Thoracic aorta (tissue), 2 donors: ENCODE data around the gene MIER2. TPM values are rescaled to one million over a fixed set of nuclear protein-coding genes. Genes with fewer than 3 reads are reported as not detected.

ENCODE experiments used
- ATAC-seq: fragments of 150-250 bp; one replicate; pipeline ENCODE4 v1.8.0; 2017; ENCODE audit warnings: low read depth; ENCODE audit not compliant: insufficient number of reproducible peaks, low FRiP score
- DNase-seq: peaks from one replicate; pipeline ENCODE4 v3.0.0-alpha.2; 2020; ENCODE audit warnings: low spot score
- H3K27ac ChIP-seq, 2 donors: fragments of 200-600 bp; sonication (generic); 1 replicate in 1 of 2; 2 replicates in 1 of 2; pipeline ENCODE4 v1.5.1; 2016; ENCODE audit warnings: mild to moderate bottlenecking in 2 of 2, moderate library complexity in 2 of 2
- H3K27me3 ChIP-seq: fragments of 200-600 bp; sonication (generic); replicated peaks from 2 replicates; pipeline ENCODE4 v1.6.0; 2016; ENCODE audit warnings: mild to moderate bottlenecking; ENCODE audit not compliant: insufficient read depth
- H3K36me3 ChIP-seq: fragments of 200-600 bp; sonication (generic); one replicate; pipeline ENCODE4 v1.5.1; 2016
- H3K4me1 ChIP-seq, 2 donors: fragments of 200-600 bp; sonication (generic); 1 replicate in 1 of 2; 2 replicates in 1 of 2; pipeline versions ENCODE4 v1.5.1 to v1.6.0; 2016; ENCODE audit warnings: low read depth in 2 of 2, mild to moderate bottlenecking in 1 of 2; ENCODE audit not compliant: control insufficient read depth in 1 of 2
- H3K4me3 ChIP-seq: fragments of 200-600 bp; sonication (generic); 2 replicates; pipeline ENCODE4 v1.5.1; 2016; ENCODE audit warnings: mild to moderate bottlenecking
- H3K9me3 ChIP-seq: fragments of 200-600 bp; sonication (generic); 2 replicates; pipeline ENCODE4 v1.5.1; 2016
- total RNA-seq, 2 donors: library from RNA; depleted of rRNA; stranded (reverse); fragments of >200 nt; gene quantifications; one replicate each; pipeline versions ENCODE4 v1.1.0 to v1.2.3, GENCODE V29; 2016
- TF ChIP-seq, protein P1 (sequence below): fragments of 200-600 bp; sonication (generic); IDR thresholded peaks from one replicate; pipeline ENCODE4 v1.5.1; 2019; ENCODE audit warnings: antibody characterized with exemption

Gene MIER2
- total RNA-seq, 2 donors from 2014 or later = 8.8 to 43.6 TPM

DNA sequence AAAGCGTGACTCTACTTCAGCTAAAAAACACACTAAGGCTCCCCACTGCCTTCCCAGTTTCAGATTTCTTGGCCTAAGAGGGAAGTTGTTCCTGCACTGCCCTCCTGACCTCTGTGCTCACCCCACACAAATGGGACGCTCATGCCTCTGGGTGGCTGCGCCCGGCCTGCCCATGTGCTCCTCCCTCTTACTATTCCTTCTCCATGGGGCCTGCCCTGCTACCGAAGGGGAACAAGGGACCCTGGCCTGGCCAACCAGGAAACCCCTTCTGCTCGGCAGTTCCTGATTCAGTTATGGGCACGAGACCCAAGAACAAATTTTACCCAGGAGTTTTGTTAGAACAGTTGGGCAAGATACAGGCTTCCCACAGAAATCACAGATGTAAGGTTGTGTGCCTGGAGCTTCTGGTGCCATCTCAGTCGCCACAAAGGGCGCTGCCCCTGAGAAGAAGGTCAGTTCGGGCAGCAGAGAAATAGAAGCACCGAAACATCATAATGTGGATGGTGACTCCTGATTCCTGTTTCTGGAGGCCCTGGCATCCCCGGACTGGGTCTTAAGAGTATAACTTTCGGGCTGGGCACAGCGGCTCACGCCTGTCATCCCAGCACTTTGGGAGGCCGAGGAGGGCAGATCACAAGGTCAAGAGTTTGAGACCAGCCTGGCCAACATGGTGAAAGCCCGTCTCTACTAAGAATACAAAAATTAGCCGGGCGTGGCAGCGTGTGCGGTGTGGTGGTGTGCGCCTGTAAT, 47.9 kb downstream of the MIER2 start:
- Histone ChIP-seq H3K36me3 (no peaks in the 10 kb centered on the region), H3K4me1 (peaks cover 0 to 16% of the 10 kb centered on the region in 2 donors), H3K27ac (no peak overlapping the region), H3K27me3 (peaks cover 28% of the 10 kb centered on the region), H3K9me3 (no peaks in the 10 kb centered on the region), H3K4me3 (no peak overlapping the region)
- DNase-seq (no peak), ATAC-seq (no peak)
- TF ChIP-seq, protein P1, sequence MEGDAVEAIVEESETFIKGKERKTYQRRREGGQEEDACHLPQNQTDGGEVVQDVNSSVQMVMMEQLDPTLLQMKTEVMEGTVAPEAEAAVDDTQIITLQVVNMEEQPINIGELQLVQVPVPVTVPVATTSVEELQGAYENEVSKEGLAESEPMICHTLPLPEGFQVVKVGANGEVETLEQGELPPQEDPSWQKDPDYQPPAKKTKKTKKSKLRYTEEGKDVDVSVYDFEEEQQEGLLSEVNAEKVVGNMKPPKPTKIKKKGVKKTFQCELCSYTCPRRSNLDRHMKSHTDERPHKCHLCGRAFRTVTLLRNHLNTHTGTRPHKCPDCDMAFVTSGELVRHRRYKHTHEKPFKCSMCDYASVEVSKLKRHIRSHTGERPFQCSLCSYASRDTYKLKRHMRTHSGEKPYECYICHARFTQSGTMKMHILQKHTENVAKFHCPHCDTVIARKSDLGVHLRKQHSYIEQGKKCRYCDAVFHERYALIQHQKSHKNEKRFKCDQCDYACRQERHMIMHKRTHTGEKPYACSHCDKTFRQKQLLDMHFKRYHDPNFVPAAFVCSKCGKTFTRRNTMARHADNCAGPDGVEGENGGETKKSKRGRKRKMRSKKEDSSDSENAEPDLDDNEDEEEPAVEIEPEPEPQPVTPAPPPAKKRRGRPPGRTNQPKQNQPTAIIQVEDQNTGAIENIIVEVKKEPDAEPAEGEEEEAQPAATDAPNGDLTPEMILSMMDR = no peak

DNA sequence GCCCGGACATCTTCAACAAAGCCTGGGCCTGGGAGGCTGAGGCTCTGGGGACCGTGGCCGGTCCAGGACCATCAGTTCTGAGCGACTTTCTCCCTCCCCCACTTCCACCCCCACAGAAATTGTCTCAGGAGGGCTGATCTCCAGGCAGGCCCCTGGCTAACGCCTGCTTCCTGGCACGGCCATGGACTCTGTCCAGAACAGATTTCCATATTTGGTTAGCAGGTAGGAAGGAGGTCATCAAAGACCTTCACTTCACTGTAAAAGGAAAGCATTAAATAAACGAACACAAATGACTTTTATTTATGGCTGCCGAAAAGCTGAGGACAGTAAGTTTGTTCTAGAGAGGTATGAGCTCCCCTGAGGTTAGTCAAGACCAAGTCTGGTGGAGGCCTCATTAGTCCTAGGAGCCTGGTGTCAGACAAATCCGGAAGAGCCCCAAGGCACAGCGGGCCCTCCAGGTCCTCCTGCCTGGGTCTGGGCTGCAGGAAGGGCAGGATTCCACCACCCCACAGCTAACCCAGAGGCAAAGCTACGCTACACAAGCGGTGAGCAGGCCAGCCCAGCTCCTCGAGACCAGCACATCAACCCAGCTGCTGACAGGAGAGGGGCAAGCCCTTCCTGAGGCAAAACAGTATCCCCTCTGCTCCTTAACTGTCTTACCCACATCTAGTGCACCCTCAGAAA, 48.8 kb downstream of the MIER2 start:
- no peaks in the 10 kb centered on the region for H3K9me3 ChIP-seq
- TF ChIP-seq, protein P1 = no peak
- H3K36me3 ChIP-seq = no peaks in the 10 kb centered on the region
- peaks cover 28% of the 10 kb centered on the region for H3K27me3 ChIP-seq
- ATAC-seq (no peak), DNase-seq (no peak)
- peaks cover 0 to 16% of the 10 kb centered on the region in 2 donors for H3K4me1 ChIP-seq
- H3K27ac ChIP-seq = no peak overlapping the region
- H3K4me3 ChIP-seq = no peak overlapping the region

DNA sequence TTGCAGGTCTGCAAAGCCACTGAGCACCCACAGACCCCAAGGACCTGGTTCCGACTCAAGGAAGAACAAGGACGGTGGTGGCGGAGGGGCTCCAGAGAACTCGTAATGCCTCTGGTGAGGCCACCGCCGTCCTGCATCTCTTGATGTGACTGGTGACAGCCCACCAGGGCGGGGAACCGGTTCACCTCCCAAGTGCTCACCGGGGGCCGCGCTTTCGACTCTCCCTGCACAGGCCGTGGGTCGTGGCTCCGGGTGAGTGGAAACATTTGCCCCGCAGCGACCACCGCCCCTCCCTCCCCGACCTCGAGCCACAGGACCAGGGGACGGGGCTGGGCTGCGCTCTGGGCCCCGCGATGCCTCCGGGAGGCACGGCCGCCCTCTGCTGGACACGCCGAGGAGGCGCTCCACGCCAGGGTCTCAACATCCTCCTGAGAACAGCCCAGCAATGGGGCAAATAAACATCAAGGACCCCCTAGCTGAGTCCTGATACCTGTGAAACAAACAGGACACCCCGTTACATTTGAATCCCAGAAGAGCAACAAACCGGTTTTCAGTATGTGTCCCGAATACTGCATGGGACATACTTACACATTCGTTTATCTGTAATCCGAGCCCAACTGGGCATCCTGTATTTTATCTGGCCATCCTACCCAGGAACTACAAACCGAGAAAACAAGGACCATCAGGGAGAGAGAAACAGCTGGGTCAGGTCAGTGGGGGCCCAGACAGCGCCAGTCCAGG, 49.5 kb downstream of the MIER2 start:
- ATAC-seq (no peak), DNase-seq (no peak)
- Histone ChIP-seq H3K27ac (no peak overlapping the region), H3K9me3 (no peaks in the 10 kb centered on the region), H3K4me3 (peak overlapping the region; percentile 35), H3K36me3 (no peaks in the 10 kb centered on the region), H3K27me3 (peaks cover 28% of the 10 kb centered on the region), H3K4me1 (peaks cover 0 to 16% of the 10 kb centered on the region in 2 donors)
- TF ChIP-seq, protein P1 = peak; percentile 49

DNA sequence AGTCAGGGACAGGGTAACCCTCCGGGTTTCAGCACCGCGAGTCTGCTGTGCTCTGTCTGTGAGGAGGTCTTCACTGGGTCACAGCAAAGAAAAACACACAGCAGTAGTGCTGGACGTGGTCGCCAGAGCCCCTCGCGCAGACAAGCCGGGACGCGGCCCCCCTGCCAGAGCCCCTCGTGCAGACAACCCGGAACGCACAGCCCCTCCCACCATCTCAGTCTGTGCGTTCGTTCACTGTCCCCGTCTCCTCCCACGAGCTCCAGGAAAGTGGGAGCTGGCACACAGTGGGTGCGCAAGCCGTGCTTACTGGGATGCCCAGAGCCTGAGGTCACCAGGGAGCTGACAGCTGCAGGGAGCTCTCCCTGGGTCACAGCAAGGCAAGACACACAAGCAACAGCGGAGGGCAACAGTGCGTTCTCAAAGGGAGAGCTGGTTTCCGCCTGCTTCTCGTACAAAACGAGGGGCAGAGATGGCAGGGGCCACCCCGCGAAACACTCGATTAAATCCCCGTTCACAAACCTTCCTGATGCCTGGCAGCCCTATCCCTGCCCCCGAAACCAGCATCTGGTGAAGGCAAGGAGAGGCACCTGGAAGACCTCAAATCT, 50.2 kb downstream of the MIER2 start:
- H3K4me3 ChIP-seq = peak overlapping the region; percentile 35
- H3K4me1 ChIP-seq = peaks cover 0 to 16% of the 10 kb centered on the region in 2 donors
- ATAC-seq (no peak), DNase-seq (no peak)
- no peaks in the 10 kb centered on the region for H3K9me3 ChIP-seq
- H3K27me3 ChIP-seq = peaks cover 28% of the 10 kb centered on the region
- H3K27ac ChIP-seq = no peak overlapping the region
- TF ChIP-seq, protein P1 = no peak
- no peaks in the 10 kb centered on the region for H3K36me3 ChIP-seq
